ENCODE measurements around the gene ZNF236. TPM values are rescaled to one million over a fixed set of nuclear protein-coding genes. Genes with fewer than 3 reads are reported as not detected.
"Not testable (repeated sequence)": the region's sequence is repeated elsewhere in the genome, so short reads cannot be mapped to it uniquely, and the experiment has no call there.

ZNF236 gene
- total and polyA plus RNA-seq, 5 experiments from 2014 or later = 4.6 to 25.6 (median 8.4) TPM

DNA sequence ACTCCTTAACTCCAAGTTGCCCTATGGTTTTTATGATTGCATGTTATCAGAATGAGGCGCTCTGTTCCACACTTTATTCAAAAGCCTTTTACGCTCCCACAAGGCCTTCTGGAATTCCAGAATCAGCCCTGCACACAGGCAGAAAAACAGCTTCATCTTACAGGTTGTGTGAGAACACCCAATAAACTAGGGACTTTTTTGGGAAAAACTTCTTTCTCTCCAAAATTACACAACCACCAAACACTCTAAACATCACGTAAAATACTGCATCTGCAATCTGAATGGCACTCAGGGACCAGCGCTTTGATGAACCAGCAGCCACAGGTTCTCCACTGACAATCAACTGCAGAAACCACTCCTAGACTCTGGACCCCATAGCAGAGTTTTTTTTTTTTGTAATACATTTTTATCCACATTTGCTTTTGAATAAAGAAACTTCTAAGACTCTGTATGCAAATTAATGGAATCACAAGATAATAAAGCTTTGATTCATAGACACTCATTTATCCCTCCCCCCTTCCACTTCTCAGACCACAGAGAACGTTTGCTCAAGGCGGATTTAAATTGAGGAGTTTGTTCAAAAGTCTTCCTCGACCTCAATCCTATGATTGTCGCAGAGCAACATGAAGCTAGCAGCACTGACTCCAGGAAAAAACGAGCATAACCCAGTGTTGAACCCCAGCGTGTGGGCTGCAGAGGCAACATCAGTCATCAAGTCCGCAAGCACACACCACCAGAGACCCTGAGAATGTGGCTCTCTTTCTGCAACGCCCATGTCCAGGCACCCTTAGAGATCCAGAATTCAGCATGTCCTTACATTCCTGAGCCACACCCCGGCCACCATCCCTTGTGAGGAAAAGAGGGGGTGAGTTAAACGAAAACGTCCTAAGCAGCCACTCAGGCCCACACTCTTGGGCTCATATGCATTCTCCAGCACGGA, 193.7 kb downstream of the ZNF236 start:
- POLR2A ChIA-PET = no interaction called here

DNA sequence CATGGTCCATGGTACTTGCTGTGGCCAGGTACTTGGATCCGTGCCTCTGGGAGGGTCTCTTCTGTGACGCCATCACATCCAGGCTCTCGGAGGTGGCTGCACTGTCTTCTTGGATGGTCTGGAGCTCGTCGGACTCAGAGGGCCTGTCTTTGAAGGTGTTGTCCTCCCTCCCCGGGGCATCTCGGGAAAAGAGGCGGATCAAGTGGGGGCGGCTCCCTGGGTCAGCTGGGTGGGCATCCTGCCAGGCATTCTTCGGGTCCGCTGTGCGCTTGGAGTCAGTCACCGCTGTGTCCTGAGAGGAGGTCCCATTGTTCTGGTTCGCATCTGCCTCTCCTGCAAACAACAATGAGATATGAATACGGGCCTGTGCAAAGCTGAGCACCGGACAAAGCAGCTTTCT, 194.6 kb downstream of the ZNF236 start:
- no peaks in the 10 kb centered on the region for H3K27me3 Mint-ChIP-seq
- DNase-seq (no peak), ATAC-seq (no peak)
- POLR2A ChIA-PET = no interaction called here
- H3K27ac Mint-ChIP-seq = peak overlapping the region in 5 of 10 donors; percentile 22 to 43 (median 34)
- peaks cover 0 to 8% (median 0%) of the 10 kb centered on the region in 9 donors for H3K9me3 Mint-ChIP-seq
- peaks cover 23 to 59% (median 33%) of the 10 kb centered on the region in 4 donors for H3K4me1 Mint-ChIP-seq
- H3K4me3 Mint-ChIP-seq = no peak overlapping the region
- H3K36me3 Mint-ChIP-seq = peaks cover 0 to 79% (median 15%) of the 10 kb centered on the region in 3 donors

More for the DNA sequence above, 193.7 kb downstream of the ZNF236 start:
- DNase-seq (no peak), ATAC-seq (no peak)
- Mint-ChIP-seq H3K27me3 (no peaks in the 10 kb centered on the region), H3K36me3 (peaks cover 0 to 80% (median 15%) of the 10 kb centered on the region in 3 donors), H3K9me3 (peaks cover 0 to 8% (median 0%) of the 10 kb centered on the region in 9 donors), H3K4me3 (no peak overlapping the region), H3K27ac (peak overlapping the region in 7 of 10 donors; percentile 41 to 84 (median 66)), H3K4me1 (peaks cover 22 to 54% (median 30%) of the 10 kb centered on the region in 4 donors)

DNA sequence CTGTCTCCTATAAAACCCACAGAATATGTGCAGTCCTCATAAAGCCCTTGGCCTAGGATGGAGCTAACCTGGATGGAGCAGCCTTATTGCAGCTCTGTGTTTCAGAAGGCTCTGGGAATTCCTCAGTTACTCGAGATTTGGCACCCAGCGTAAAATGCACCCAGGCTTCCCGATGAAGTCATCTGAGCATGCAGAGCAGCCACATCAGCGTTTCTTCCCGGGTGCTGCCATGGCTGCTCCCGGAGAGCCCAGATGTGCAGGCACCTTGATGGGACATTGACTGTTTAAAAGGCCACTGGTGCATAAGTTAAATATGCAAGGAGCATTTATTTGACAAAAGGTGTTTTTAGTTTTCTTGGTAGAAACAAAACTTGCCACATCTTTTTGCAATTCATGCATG, 195.0 kb downstream of the ZNF236 start:
- ATAC-seq = no peak
- peaks cover 0 to 76% (median 15%) of the 10 kb centered on the region in 3 donors for H3K36me3 Mint-ChIP-seq
- no peaks in the 10 kb centered on the region for H3K27me3 Mint-ChIP-seq
- H3K9me3 Mint-ChIP-seq = peaks cover 0 to 8% (median 0%) of the 10 kb centered on the region in 9 donors
- peak overlapping the region in 4 of 10 donors; percentile 22 to 36 (median 33) for H3K27ac Mint-ChIP-seq
- POLR2A ChIA-PET = no interaction called here
- H3K4me1 Mint-ChIP-seq = peaks cover 20 to 59% (median 33%) of the 10 kb centered on the region in 4 donors
- DNase-seq = no peak
- H3K4me3 Mint-ChIP-seq = no peak overlapping the region

DNA sequence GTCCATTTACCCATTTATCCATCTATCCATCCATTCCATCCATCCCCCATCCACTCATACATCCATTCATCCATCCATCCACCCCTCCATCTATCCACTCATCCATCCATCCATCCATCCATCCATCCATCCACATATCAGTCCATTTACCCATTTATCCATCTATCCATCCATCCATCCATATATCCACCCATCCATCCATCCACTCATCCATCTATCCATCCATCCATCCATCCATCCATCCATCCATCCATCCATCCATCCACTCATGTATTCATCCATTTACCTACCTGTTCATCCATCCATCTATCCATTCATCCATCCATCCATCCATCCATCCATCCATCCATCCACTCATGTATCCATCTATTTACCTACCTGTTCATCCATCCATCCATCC, 196.3 kb downstream of the ZNF236 start:
- POLR2A ChIA-PET, H3K9me3 Mint-ChIP-seq, ATAC-seq, H3K27me3 Mint-ChIP-seq, DNase-seq, H3K4me3 Mint-ChIP-seq: not testable (repeated sequence)
- Mint-ChIP-seq H3K27ac (peak overlapping the region in 4 of 10 donors; percentile 18 to 80 (median 60)), H3K36me3 (peaks cover 0 to 71% (median 12%) of the 10 kb centered on the region in 3 donors), H3K4me1 (peaks cover 26 to 61% (median 36%) of the 10 kb centered on the region in 4 donors)

DNA sequence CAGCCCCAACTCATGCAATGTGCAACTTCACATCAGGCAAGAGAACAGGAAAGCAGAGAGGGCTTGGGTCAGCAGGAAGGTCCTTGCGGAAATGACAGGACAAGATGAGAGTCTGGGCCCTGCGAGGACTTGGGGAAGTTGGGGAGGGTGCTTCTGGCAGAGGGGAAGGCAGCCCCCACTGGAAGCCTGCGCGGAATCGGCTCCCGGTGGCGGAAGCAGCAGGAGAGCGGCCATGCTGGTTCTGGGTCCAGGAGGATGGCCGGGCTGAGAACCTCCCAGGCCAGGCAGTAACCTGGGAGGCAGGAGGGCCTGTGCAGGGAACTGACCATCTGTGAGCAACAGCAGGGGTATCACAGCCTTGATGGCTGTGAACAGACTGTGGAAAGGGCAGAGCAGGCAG, 197.3 kb downstream of the ZNF236 start:
- Mint-ChIP-seq H3K27me3 (no peaks in the 10 kb centered on the region), H3K4me3 (no peak overlapping the region), H3K36me3 (peaks cover 0 to 72% (median 12%) of the 10 kb centered on the region in 3 donors), H3K4me1 (peaks cover 29 to 61% (median 38%) of the 10 kb centered on the region in 4 donors), H3K9me3 (peaks cover 0 to 8% (median 0%) of the 10 kb centered on the region in 9 donors), H3K27ac (peak overlapping the region in 7 of 10 donors; percentile 31 to 81 (median 63))
- ATAC-seq (no peak), DNase-seq (no peak)
- POLR2A ChIA-PET = no interaction called here

Measured in naive thymus-derived CD8-positive, alpha-beta T cell (primary cell).